ENCODE measurements around the gene CACTIN. TPM values are rescaled to one million over a fixed set of nuclear protein-coding genes. Genes with fewer than 3 reads are reported as not detected.

Gene CACTIN
- total and polyA plus RNA-seq, 8 donors = 6.8 to 27.2 (median 12.9) TPM

GRCh38 chr19:3604227-3604986, 22.2 kb downstream of the CACTIN start:
- ATAC-seq (no peak), DNase-seq (no peak), FAIRE-seq (no peak)
- peaks cover 0 to 12% (median 0%) of the 10 kb centered on the region in 3 donors for H3K4me1 ChIP-seq
- no peaks in the 10 kb centered on the region for H3K9me3 ChIP-seq
- H3K36me3 ChIP-seq = no peaks in the 10 kb centered on the region
- no peak overlapping the region for H3K27ac ChIP-seq
- no peaks in the 10 kb centered on the region for H3K27me3 ChIP-seq
- 63 to 74% methylated on average over 27 of the region's 27 CpGs for WGBS, 2 donors
- no peak overlapping the region for H3K4me3 ChIP-seq
- intact Hi-C loops (cut with DNase I) = no loop called here
- TF ChIP-seq CTCF (IDR thresholded peaks at IDR 0.05) = no peak

- ATAC-seq = no peak
- Histone ChIP-seq H3K27me3 (no peaks in the 10 kb centered on the region), H3K36me3 (no peaks in the 10 kb centered on the region), H3K4me1 (peaks cover 0 to 12% (median 0%) of the 10 kb centered on the region in 3 donors), H3K9me3 (no peaks in the 10 kb centered on the region), H3K4me3 (no peak overlapping the region), H3K27ac (no peak overlapping the region)
- TF ChIP-seq CTCF (IDR thresholded peaks at IDR 0.05) = no peak
- DNase-seq = peak in 1 of 6 donors; percentile 28
- no peak for FAIRE-seq
- WGBS, 2 donors = 55 to 59% methylated on average over 23 of the region's 23 CpGs
- intact Hi-C loops (cut with DNase I) = no loop called here
Measured at GRCh38 chr19:3603121-3603811, 23.3 kb downstream of the CACTIN start.

GRCh38 chr19:3601021-3601420, 25.6 kb downstream of the CACTIN start:
- ATAC-seq = no peak
- Histone ChIP-seq H3K36me3 (no peaks in the 10 kb centered on the region), H3K27me3 (no peaks in the 10 kb centered on the region), H3K4me3 (no peak overlapping the region), H3K27ac (no peak overlapping the region), H3K4me1 (peaks cover 0 to 2% (median 0%) of the 10 kb centered on the region in 3 donors), H3K9me3 (no peaks in the 10 kb centered on the region)
- DNase-seq = no peak
- WGBS, 2 donors = 73 to 85% methylated on average over 12 of the region's 12 CpGs
- no peak for FAIRE-seq
- no peak for TF ChIP-seq CTCF (IDR thresholded peaks at IDR 0.05)
- intact Hi-C loops (cut with DNase I) = no loop called here

GRCh38 chr19:3599776-3600187, 26.8 kb downstream of the CACTIN start:
- Histone ChIP-seq H3K9me3 (no peaks in the 10 kb centered on the region), H3K27ac (no peak overlapping the region), H3K27me3 (no peaks in the 10 kb centered on the region), H3K4me1 (no peaks in the 10 kb centered on the region), H3K4me3 (no peak overlapping the region), H3K36me3 (no peaks in the 10 kb centered on the region)
- TF ChIP-seq CTCF (IDR thresholded peaks at IDR 0.05) = no peak
- 76 to 87% methylated on average over 27 to 28 of the region's 28 CpGs for WGBS, 2 donors
- ATAC-seq (no peak), FAIRE-seq (no peak), DNase-seq (peak in 1 of 6 donors; percentile 12)
- intact Hi-C loops (cut with DNase I) = no loop called here
